Measurements from ENCODE around the gene ZNF318.

The ZNF318 gene

GRCh38 chr6:43298565-43299337 is 70.7 kb downstream of the ZNF318 start:
- Histone ChIP-seq H3K27ac (no peak overlapping the region), H3K4me3 (ENCODE audit: low read depth, low read length) (no peak overlapping the region), H3K27me3 (ENCODE audit: insufficient read depth, low read depth, severe bottlenecking) (no peaks in the 10 kb centered on the region), H3K36me3 (no peaks in the 10 kb centered on the region), H3K9me3 (ENCODE audit: severe bottlenecking) (no peaks in the 10 kb centered on the region)
- no peak for DNase-seq
- TF ChIP-seq, protein P1, sequence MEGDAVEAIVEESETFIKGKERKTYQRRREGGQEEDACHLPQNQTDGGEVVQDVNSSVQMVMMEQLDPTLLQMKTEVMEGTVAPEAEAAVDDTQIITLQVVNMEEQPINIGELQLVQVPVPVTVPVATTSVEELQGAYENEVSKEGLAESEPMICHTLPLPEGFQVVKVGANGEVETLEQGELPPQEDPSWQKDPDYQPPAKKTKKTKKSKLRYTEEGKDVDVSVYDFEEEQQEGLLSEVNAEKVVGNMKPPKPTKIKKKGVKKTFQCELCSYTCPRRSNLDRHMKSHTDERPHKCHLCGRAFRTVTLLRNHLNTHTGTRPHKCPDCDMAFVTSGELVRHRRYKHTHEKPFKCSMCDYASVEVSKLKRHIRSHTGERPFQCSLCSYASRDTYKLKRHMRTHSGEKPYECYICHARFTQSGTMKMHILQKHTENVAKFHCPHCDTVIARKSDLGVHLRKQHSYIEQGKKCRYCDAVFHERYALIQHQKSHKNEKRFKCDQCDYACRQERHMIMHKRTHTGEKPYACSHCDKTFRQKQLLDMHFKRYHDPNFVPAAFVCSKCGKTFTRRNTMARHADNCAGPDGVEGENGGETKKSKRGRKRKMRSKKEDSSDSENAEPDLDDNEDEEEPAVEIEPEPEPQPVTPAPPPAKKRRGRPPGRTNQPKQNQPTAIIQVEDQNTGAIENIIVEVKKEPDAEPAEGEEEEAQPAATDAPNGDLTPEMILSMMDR (IDR thresholded peaks at IDR 0.05; ENCODE audit: low read depth, low read length): no peak

DNA sequence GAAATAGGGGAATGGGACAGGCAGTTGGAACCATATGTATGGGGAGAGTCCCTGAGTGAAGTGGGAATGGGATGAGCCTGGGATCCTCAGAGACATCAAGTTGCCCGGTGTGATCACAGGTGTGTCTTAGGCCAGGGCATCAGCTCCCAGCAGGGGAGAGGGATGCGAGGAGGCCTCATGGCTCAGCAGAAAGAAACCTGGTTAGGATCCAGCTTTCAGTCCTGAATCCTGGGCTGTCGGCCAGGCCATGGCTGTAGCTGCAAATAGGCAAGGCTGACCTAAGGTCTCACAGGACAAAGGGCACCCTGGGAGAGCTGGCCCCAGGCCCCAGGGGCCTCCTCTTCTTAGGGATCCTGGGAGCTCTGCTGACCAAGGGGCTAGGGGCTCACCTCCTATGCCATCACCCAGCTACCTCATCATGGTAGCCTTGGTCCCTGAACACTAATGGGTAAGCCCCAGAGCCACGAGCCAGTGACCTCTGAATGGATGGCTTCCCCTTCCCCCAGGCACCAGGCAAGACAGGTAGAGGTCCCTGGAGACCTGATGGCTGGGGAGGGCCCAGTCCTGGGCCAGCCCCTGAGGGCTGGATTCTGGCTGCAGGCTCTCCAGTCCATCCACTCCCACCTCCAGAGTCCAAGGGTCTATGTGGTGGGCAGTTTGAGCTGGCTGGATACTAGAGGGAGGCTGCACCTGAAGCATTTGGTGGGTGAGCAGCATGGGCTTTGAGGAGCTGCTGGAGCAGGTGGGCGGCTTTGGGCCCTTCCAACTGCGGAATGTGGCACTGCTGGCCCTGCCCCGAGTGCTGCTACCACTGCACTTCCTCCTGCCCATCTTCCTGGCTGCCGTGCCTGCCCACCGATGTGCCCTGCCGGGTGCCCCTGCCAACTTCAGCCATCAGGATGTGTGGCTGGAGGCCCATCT is 71.5 kb downstream of the ZNF318 start, which contains the start of gene SLC22A7:
Gene SLC22A7, plus strand, starts transcription at position 617 of the 921 bp plus-strand sequence. Its CDS starts 99 bp downstream, at position 716.
- no peaks in the 10 kb centered on the region for H3K36me3 ChIP-seq
- TF ChIP-seq, protein P1 (IDR thresholded peaks at IDR 0.05; ENCODE audit: low read depth, low read length): no peak
- H3K27ac ChIP-seq: no peak within 1 kb of the TSS; the same call in 1 of the 2 replicates
- H3K9me3 ChIP-seq (ENCODE audit: severe bottlenecking): no peaks in the 10 kb centered on the region
- no peaks in the 10 kb centered on the region for H3K27me3 ChIP-seq (ENCODE audit: insufficient read depth, low read depth, severe bottlenecking)
- H3K4me3 ChIP-seq (ENCODE audit: low read depth, low read length): no peak within 1 kb of the TSS
- no peak for DNase-seq

GRCh38 chr6:43296780-43297497 is 72.5 kb downstream of the ZNF318 start:
- TF ChIP-seq, protein P1 (IDR thresholded peaks at IDR 0.05; ENCODE audit: low read depth, low read length): no peak
- no peak for DNase-seq
- no peaks in the 10 kb centered on the region for H3K9me3 ChIP-seq (ENCODE audit: severe bottlenecking)
- no peaks in the 10 kb centered on the region for H3K27me3 ChIP-seq (ENCODE audit: insufficient read depth, low read depth, severe bottlenecking)
- no peak overlapping the region; the same call in 1 of the 2 replicates for H3K27ac ChIP-seq
- H3K36me3 ChIP-seq: no peaks in the 10 kb centered on the region
- H3K4me3 ChIP-seq (ENCODE audit: low read depth, low read length): no peak overlapping the region

GRCh38 chr6:43295456-43295855 is 74.0 kb downstream of the ZNF318 start:
- H3K27ac ChIP-seq: no peak overlapping the region
- H3K27me3 ChIP-seq (ENCODE audit: insufficient read depth, low read depth, severe bottlenecking): no peaks in the 10 kb centered on the region
- no peak for DNase-seq
- H3K4me3 ChIP-seq (ENCODE audit: low read depth, low read length): no peak overlapping the region
- H3K9me3 ChIP-seq (ENCODE audit: severe bottlenecking): no peaks in the 10 kb centered on the region
- TF ChIP-seq, protein P1 (IDR thresholded peaks at IDR 0.05; ENCODE audit: low read depth, low read length): no peak
- no peaks in the 10 kb centered on the region for H3K36me3 ChIP-seq

DNA sequence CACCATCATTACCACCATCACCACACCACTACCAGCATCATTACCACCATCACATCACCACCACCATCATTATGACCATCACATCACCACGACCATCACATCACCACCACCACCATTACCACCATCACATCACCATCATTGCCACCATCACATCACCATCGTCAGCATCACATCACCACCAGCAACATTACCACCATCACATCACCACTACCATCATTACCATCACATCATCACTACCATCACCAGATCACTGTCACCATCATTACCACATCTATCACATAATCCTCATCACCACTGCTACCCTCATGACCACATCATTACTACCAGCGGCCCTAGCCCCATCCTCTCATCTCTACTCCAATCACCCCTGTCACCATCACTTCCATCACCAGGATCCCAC is 74.9 kb downstream of the ZNF318 start:
- no peak overlapping the region for H3K27ac ChIP-seq
- TF ChIP-seq, protein P1 (IDR thresholded peaks at IDR 0.05; ENCODE audit: low read depth, low read length): no peak
- H3K4me3 ChIP-seq (ENCODE audit: low read depth, low read length): no peak overlapping the region
- DNase-seq: no peak
- H3K36me3 ChIP-seq: no peaks in the 10 kb centered on the region
- no peaks in the 10 kb centered on the region for H3K9me3 ChIP-seq (ENCODE audit: severe bottlenecking)
- H3K27me3 ChIP-seq (ENCODE audit: insufficient read depth, low read depth, severe bottlenecking): no peaks in the 10 kb centered on the region
